Right atrium auricular region (tissue), 2 donors: ENCODE data around the gene SNW1. TPM values are rescaled to one million over a fixed set of nuclear protein-coding genes. Genes with fewer than 3 reads are reported as not detected.

Source experiments
- DNase-seq: peaks from one replicate; pipeline ENCODE4 v3.0.0-alpha.2; 2019; ENCODE audit warnings: low spot score
- H3K27ac ChIP-seq, 2 donors: fragments of 200-600 bp; sonication (generic); 1 replicate in 1 of 2; 2 replicates in 1 of 2; pipeline ENCODE4 v1.5.1; 2016 to 2019
- H3K27me3 ChIP-seq, 2 donors: fragments of 200-600 bp; sonication (generic); one replicate each; pipeline versions ENCODE4 v1.5.1 to v1.6.0; 2017 to 2019
- H3K36me3 ChIP-seq: fragments of 200-600 bp; sonication (generic); one replicate; pipeline ENCODE4 v1.5.1; 2016
- H3K4me1 ChIP-seq, 2 donors: fragments of 200-600 bp; sonication (generic); one replicate each; pipeline versions ENCODE4 v1.5.1 to v1.6.0; 2017 to 2019
- H3K4me3 ChIP-seq, 2 donors: fragments of 200-600 bp; sonication (generic); 1 replicate in 1 of 2; 2 replicates in 1 of 2; pipeline ENCODE4 v1.5.1; 2017 to 2019; ENCODE audit warnings: mild to moderate bottlenecking in 1 of 2, moderate library complexity in 1 of 2
- H3K9me3 ChIP-seq, 2 donors: fragments of 200-600 bp; sonication (generic); one replicate each; pipeline ENCODE4 v1.5.1; 2019
- total RNA-seq, 2 donors: library from RNA; depleted of rRNA; stranded (reverse); fragments of >200 nt; gene quantifications; one replicate each; pipeline ENCODE4 v1.1.0, GENCODE V29; 2016
- TF ChIP-seq, protein P1 (sequence below), 2 donors: fragments of 200-600 bp; sonication (generic); IDR thresholded peaks; one replicate each; pipeline ENCODE4 v1.5.1; 2019; ENCODE audit warnings: antibody characterized with exemption in 2 of 2

SNW1 gene
- total RNA-seq, 2 donors from 2014 or later, result 31.7 to 37.1 TPM

DNA sequence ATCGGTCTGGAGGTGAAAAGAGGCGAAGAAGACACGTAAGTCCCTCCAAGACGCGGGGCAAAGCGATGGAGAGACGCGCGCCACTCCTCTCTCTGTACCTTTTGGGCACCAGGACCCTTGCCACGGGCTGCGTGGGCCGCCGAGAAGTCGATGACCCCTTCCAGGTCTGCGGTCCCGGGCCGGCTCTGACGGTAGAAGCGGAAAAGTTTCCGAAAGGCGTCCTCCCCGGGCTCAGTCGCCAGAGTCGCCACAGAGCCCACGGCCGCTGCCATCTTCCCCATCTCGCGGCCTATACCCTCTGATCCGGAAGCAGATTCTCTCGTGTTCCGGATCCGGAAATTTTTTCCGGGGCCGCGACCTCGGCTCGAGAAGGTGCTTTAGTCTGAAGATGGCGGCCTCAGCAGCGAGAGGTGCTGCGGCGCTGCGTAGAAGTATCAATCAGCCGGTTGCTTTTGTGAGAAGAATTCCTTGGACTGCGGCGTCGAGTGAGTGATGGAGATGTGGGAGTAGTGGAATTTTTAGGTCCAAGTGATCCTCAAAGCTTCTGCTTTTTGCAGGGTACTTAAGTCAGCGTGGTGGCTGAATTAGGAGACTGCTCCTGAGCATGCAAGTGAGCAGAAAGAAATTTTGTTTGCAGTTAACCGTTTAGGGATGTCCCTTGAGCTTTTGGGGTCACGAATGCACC lies 53.1 kb downstream of the SNW1 start, which contains the start of the genes ALKBH1 and SLIRP:
Gene ALKBH1 (minus strand): TSS at position 300 of the 685 bp plus-strand sequence. CDS start 19 bp downstream, at position 281.
Gene SLIRP (plus strand): TSS at position 380 of the 685 bp plus-strand sequence. CDS start 9 bp downstream, at position 389.
- peak; percentile 86 for DNase-seq
- Histone ChIP-seq H3K27me3 (no peaks in the 10 kb centered on the region), H3K27ac (peak within 1 kb of the TSS; percentile 62 to 79), H3K4me1 (peaks cover 0 to 30% of the 10 kb centered on the region in 2 donors), H3K36me3 (peaks cover 38% of the 10 kb centered on the region), H3K4me3 (peak within 1 kb of the TSS; percentile 96 to 97), H3K9me3 (no peaks in the 10 kb centered on the region)
- TF ChIP-seq, protein P1, sequence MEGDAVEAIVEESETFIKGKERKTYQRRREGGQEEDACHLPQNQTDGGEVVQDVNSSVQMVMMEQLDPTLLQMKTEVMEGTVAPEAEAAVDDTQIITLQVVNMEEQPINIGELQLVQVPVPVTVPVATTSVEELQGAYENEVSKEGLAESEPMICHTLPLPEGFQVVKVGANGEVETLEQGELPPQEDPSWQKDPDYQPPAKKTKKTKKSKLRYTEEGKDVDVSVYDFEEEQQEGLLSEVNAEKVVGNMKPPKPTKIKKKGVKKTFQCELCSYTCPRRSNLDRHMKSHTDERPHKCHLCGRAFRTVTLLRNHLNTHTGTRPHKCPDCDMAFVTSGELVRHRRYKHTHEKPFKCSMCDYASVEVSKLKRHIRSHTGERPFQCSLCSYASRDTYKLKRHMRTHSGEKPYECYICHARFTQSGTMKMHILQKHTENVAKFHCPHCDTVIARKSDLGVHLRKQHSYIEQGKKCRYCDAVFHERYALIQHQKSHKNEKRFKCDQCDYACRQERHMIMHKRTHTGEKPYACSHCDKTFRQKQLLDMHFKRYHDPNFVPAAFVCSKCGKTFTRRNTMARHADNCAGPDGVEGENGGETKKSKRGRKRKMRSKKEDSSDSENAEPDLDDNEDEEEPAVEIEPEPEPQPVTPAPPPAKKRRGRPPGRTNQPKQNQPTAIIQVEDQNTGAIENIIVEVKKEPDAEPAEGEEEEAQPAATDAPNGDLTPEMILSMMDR (IDR thresholded peaks at IDR 0.05), result no peak

DNA sequence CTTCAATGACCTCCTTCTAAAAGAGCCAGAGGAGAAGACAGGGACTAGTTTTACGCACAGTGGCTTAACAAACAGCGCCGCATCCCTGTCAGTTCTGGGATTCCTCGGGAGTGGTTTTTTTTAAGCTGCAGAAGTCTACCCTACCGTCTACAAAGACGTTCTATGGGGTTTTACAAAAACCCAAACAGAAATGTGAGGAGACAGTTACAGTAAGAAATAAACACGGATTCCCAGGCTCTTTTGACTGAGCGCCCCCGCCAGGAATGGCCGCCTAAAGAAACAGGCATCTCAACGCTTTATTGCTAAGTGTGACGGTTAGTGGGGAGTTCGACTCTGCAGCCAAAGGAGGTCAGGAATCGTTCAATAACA lies 53.6 kb downstream of the SNW1 start:
- TF ChIP-seq, protein P1 (IDR thresholded peaks at IDR 0.05), result peak; percentile 16 to 50
- peaks cover 38% of the 10 kb centered on the region for H3K36me3 ChIP-seq
- H3K4me1 ChIP-seq, result peaks cover 0 to 30% of the 10 kb centered on the region in 2 donors
- no peaks in the 10 kb centered on the region for H3K27me3 ChIP-seq
- H3K27ac ChIP-seq, result peak overlapping the region; percentile 62 to 79
- H3K4me3 ChIP-seq, result peak overlapping the region; percentile 96 to 97
- DNase-seq, result no peak
- no peaks in the 10 kb centered on the region for H3K9me3 ChIP-seq

DNA sequence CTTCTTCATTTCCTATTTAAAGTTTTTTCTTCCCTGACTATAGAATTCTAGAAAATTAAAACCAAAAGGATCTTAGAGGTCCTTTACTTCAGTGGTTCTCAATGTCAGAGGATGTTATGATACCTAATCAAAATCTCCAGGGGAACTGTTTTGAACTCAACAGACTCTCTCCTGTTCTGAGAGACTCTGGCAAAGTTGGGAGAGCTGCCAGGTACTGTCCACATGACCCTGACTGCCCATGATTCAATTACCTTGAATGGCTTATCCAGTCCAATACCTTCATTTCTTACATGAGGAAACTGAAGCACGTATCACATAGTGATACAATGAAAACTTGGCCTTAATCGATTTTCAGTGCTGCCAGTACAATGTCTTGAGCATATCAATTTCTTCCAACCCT lies 69.7 kb downstream of the SNW1 start:
- Histone ChIP-seq H3K27me3 (no peaks in the 10 kb centered on the region), H3K27ac (no peak overlapping the region), H3K36me3 (peaks cover 55% of the 10 kb centered on the region), H3K4me3 (no peak overlapping the region), H3K4me1 (no peaks in the 10 kb centered on the region), H3K9me3 (no peaks in the 10 kb centered on the region)
- TF ChIP-seq, protein P1 (IDR thresholded peaks at IDR 0.05), result no peak
- DNase-seq, result no peak

DNA sequence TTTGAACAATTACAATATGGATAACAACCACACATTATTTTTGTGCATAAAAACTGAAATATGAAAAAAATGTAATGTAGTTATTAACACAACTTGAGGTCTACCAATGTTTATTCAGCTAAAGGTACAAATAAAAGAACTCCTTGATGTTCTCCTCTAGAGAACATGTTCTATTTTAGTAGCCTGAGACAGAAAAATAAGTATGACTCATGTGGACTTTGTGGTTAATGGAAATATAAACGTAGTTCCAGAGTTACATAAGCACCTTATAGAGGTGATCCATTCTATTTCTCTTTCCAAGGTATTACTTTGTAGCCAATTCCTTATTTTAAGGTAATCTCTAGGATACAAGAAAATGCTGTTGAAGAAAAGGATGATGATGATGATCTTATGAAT lies 78.8 kb downstream of the SNW1 start:
- Histone ChIP-seq H3K9me3 (no peaks in the 10 kb centered on the region), H3K4me1 (peaks cover 0 to 10% of the 10 kb centered on the region in 2 donors), H3K27me3 (no peaks in the 10 kb centered on the region), H3K27ac (no peak overlapping the region), H3K4me3 (no peak overlapping the region), H3K36me3 (peaks cover 18% of the 10 kb centered on the region)
- TF ChIP-seq, protein P1 (IDR thresholded peaks at IDR 0.05), result no peak
- no peak for DNase-seq

DNA sequence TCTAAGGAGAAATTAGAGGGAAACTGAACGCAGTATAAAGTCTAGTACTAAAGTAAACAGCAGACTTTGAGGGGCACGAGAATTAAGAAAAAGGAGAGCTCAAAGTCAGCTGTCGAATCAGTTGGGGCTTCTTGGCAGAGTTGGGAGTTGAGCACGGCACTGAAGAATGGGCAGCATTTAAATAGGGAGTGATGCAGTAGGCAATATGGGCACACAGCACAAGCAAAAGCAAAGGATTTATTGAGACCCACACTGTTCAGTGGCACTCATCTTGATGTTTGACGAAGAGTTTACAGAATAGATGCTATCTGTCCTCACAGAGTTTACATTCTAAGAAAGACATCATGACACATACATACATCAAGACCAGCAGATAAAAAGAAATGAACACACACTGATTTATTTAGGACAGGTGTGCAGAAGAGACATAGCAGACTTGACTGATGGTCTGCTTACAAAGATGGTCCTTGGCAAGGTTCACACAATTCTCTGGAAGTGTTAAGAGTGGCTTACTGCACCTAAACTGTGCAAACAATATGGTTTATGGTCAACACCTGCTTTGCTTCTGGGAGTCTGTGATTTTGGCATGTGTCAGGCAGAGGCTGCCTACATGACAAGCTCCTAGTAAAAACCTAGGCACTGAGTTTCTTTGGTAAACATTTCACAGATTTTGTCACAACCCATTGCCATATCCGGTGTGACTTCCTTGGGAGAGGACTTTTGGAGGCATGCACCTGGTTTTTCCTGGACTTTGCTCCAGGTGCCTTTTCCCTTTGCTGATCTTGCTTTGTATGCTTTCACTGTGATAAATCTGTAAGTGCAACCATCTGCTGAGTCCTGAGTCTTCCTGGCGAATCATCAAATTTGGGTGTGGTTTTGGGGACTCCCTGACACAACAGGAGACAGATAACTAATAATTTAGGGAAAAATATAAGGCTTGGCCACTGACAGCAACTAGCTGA lies 79.5 kb downstream of the SNW1 start:
- DNase-seq, result no peak
- Histone ChIP-seq H3K36me3 (peaks cover 18% of the 10 kb centered on the region), H3K4me3 (no peak overlapping the region), H3K9me3 (no peaks in the 10 kb centered on the region), H3K27ac (no peak overlapping the region), H3K27me3 (no peaks in the 10 kb centered on the region), H3K4me1 (peaks cover 0 to 10% of the 10 kb centered on the region in 2 donors)
- TF ChIP-seq, protein P1 (IDR thresholded peaks at IDR 0.05), result no peak
